Liver (tissue), 9 donors: ENCODE results near the gene MEF2A. TPM values are rescaled to one million over a fixed set of nuclear protein-coding genes. Genes with fewer than 3 reads are reported as not detected.

ENCODE experiments used
- DNase-seq: peaks from one replicate; pipeline ENCODE4 v3.0.0-alpha.2; 2017; ENCODE audit warnings: low spot score
- H3K27ac ChIP-seq, 2 donors: one replicate each; pipeline ENCODE4 v1.7.0; 2013; ENCODE audit warnings: inconsistent platforms in 2 of 2, low read length in 2 of 2, control low read depth in 1 of 2, low read depth in 1 of 2, mild to moderate bottlenecking in 1 of 2
- H3K27me3 ChIP-seq, 4 donors: one replicate each; pipeline versions ENCODE4 v1.6.1 to v1.7.0; 2013; ENCODE audit warnings: low read length in 3 of 4, inconsistent platforms in 1 of 4, mild to moderate bottlenecking in 1 of 4, moderate library complexity in 1 of 4; ENCODE audit not compliant: control insufficient read depth in 4 of 4, insufficient read depth in 4 of 4
- H3K36me3 ChIP-seq, 4 donors: one replicate each; pipeline versions ENCODE4 v1.6.1 to v1.7.0; 2013; ENCODE audit warnings: low read length in 3 of 4, mild to moderate bottlenecking in 3 of 4, low read depth in 1 of 4, moderate library complexity in 1 of 4; ENCODE audit not compliant: control insufficient read depth in 4 of 4, insufficient read depth in 3 of 4
- H3K4me1 ChIP-seq, 4 donors: one replicate each; pipeline versions ENCODE4 v1.6.1 to v1.7.0; 2013; ENCODE audit warnings: low read length in 3 of 4, mild to moderate bottlenecking in 3 of 4, moderate library complexity in 1 of 4; ENCODE audit not compliant: control insufficient read depth in 4 of 4, insufficient read depth in 4 of 4
- H3K4me3 ChIP-seq, 3 donors: one replicate each; pipeline versions ENCODE4 v1.6.1 to v1.7.0; 2013; ENCODE audit warnings: low read length in 3 of 3, control low read depth in 1 of 3, low read depth in 1 of 3, mild to moderate bottlenecking in 1 of 3
- H3K9ac ChIP-seq, 2 donors: one replicate each; pipeline ENCODE4 v1.7.0; 2013; ENCODE audit warnings: low read length in 2 of 2, mild to moderate bottlenecking in 2 of 2, moderate library complexity in 2 of 2, control low read depth in 1 of 2, low read depth in 1 of 2
- H3K9me3 ChIP-seq, 4 donors: one replicate each; pipeline versions ENCODE4 v1.6.1 to v1.7.0; 2013; ENCODE audit warnings: low read length in 3 of 4; ENCODE audit not compliant: control insufficient read depth in 4 of 4
- EGR1 ChIP-seq, 2 donors: IDR thresholded peaks; 2 replicates each; pipeline ENCODE4 v1.6.1; 2016 to 2018; ENCODE audit warnings: antibody characterized with exemption in 2 of 2, low read depth in 2 of 2
- FOXA1 ChIP-seq: IDR thresholded peaks from 2 replicates; pipeline ENCODE4 v1.6.1; 2016; ENCODE audit warnings: antibody characterized with exemption
- GABPA ChIP-seq, 2 donors: IDR thresholded peaks in 1 of 2; conservative IDR thresholded peaks in 1 of 2; 2 replicates each; pipeline ENCODE4 v1.6.1; 2016; ENCODE audit warnings: antibody characterized with exemption in 2 of 2, mild to moderate bottlenecking in 1 of 2, moderate library complexity in 1 of 2
- HNF4A ChIP-seq, 2 donors: conservative IDR thresholded peaks; 2 replicates each; pipeline ENCODE4 v1.6.1; 2016; ENCODE audit warnings: antibody characterized with exemption in 2 of 2, mild to moderate bottlenecking in 2 of 2
- HNF4G ChIP-seq: IDR thresholded peaks from 2 replicates; pipeline ENCODE4 v1.6.1; 2016; ENCODE audit warnings: antibody characterized with exemption
- NR2F2 ChIP-seq: IDR thresholded peaks from 2 replicates; pipeline ENCODE4 v1.6.1; 2016; ENCODE audit warnings: antibody characterized with exemption
- RAD21 ChIP-seq, 2 donors: IDR thresholded peaks; 2 replicates each; pipeline ENCODE4 v1.6.1; 2016; ENCODE audit warnings: antibody characterized with exemption in 2 of 2, mild to moderate bottlenecking in 2 of 2
- RXRA ChIP-seq, 2 donors: IDR thresholded peaks; 2 replicates each; pipeline ENCODE4 v1.6.1; 2017 to 2018; ENCODE audit warnings: antibody characterized with exemption in 2 of 2, mild to moderate bottlenecking in 1 of 2
- TAF1 ChIP-seq: conservative IDR thresholded peaks from 2 replicates; pipeline ENCODE4 v1.6.1; 2016; ENCODE audit warnings: antibody characterized with exemption, mild to moderate bottlenecking
- WGBS: extraction: QIAGEN DNeasy Blood & Tissue Kit; methylation state at CpG from one replicate; pipeline ENCODE4 v1.1.7; 2013; 5-methylcytosine and 5-hydroxymethylcytosine counted together
- polyA plus RNA-seq, 2 donors: library from polyadenylated mRNA; stranded (reverse) in 1 of 2; unstranded in 1 of 2; fragments of 200-250 nt in 1 of 2; fragments of >200 nt in 1 of 2; fragmentation: Nextera tagmentation in 1 of 2; extraction: Ambion mirVana in 1 of 2; gene quantifications; one replicate each; pipeline versions ENCODE4 v1.2.1 to v1.2.3, GENCODE V29; 2013 to 2015
- total RNA-seq, 2 donors: library from RNA; depleted of rRNA; stranded (reverse); fragments of >200 nt; gene quantifications; one replicate each; pipeline ENCODE4 v1.2.3, GENCODE V29; 2014
- TF ChIP-seq, protein P1 (sequence below): IDR thresholded peaks from 2 replicates; pipeline ENCODE4 v1.6.1; 2016; ENCODE audit warnings: antibody characterized with exemption
- TF ChIP-seq, protein P2 (sequence below): IDR thresholded peaks from 2 replicates; pipeline ENCODE4 v1.6.1; 2016; ENCODE audit warnings: antibody characterized with exemption, mild to moderate bottlenecking
- TF ChIP-seq, protein P3 (sequence below): fragments of 150-350 bp; IDR thresholded peaks from 2 replicates; pipeline ENCODE4 v1.5.1; 2017; ENCODE audit warnings: improper control_type of control experiment, low read depth, low read length; ENCODE audit not compliant: missing input control
- TF ChIP-seq, protein P4 (sequence below): IDR thresholded peaks from 2 replicates; pipeline ENCODE4 v1.6.1; 2016; ENCODE audit warnings: antibody characterized with exemption
- TF ChIP-seq, protein P5 (sequence below): IDR thresholded peaks from 2 replicates; pipeline ENCODE4 v1.6.1; 2016; ENCODE audit warnings: antibody characterized with exemption
- donor health status: healthy.
- donor health status: healthy.
- donor health status: healthy.
- donor health status: healthy.
- donor health status: healthy.

MEF2A gene
- total and polyA plus RNA-seq, 4 donors = 8.5 to 45.9 (median 18.2) TPM

DNA sequence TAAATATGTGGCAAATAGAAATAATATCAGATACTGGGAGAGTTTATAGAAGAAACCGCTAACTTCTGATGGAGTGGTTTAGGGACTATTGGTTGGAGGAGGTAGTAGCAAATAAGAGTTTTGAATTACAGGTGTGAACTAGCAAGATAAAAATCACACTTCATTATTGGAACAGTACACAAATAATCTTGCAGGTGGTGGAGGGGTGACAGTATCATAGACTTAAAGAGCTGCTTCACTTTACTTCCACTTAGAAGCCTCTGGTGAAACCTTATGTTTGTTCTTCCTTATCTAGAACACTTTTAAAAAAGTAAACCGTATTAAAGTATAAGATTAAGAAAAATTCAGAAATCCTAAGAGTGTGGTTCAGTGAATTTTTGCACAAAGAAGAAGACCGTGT is 69.4 kb downstream of the MEF2A start:
- TF ChIP-seq RXRA (IDR thresholded peaks at IDR 0.05) (no peak), GABPA (IDR thresholded peaks at IDR 0.05 in 1 of 2, conservative IDR thresholded peaks at IDR 0.05 in 1 of 2) (no peak), RAD21 (IDR thresholded peaks at IDR 0.05) (no peak), NR2F2 (no peak), EGR1 (IDR thresholded peaks at IDR 0.05; ENCODE audit: low read depth in 2 of 2) (no peak)
- no peak overlapping the region for H3K27ac ChIP-seq

DNA sequence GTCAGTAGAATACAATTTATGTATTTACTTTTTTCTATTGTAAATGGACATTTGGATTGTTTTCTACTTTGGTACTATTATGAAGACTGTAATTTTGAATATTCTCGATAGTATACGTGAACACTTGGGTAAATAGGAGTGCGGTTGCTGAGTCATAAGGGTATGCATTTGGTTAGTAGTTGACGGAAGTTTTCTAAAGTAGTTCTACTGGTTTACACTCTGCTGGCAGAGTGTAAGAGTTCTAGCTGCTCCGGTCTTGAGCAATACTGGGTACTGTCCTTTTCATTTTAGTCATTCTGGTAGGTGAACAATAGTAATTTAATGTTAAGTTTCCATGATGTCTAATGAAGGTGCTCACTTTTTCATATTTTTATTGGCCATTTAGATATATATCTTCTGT is 70.0 kb downstream of the MEF2A start:
- H3K9me3 ChIP-seq = peaks cover 0 to 3% (median under 1%) of the 10 kb centered on the region in 4 donors
- WGBS = 91% methylated on average over 5 of the region's 5 CpGs
- TF ChIP-seq, protein P1, sequence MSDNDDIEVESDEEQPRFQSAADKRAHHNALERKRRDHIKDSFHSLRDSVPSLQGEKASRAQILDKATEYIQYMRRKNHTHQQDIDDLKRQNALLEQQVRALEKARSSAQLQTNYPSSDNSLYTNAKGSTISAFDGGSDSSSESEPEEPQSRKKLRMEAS = no peak
- no peak for TF ChIP-seq HNF4G
- TF ChIP-seq, protein P2, sequence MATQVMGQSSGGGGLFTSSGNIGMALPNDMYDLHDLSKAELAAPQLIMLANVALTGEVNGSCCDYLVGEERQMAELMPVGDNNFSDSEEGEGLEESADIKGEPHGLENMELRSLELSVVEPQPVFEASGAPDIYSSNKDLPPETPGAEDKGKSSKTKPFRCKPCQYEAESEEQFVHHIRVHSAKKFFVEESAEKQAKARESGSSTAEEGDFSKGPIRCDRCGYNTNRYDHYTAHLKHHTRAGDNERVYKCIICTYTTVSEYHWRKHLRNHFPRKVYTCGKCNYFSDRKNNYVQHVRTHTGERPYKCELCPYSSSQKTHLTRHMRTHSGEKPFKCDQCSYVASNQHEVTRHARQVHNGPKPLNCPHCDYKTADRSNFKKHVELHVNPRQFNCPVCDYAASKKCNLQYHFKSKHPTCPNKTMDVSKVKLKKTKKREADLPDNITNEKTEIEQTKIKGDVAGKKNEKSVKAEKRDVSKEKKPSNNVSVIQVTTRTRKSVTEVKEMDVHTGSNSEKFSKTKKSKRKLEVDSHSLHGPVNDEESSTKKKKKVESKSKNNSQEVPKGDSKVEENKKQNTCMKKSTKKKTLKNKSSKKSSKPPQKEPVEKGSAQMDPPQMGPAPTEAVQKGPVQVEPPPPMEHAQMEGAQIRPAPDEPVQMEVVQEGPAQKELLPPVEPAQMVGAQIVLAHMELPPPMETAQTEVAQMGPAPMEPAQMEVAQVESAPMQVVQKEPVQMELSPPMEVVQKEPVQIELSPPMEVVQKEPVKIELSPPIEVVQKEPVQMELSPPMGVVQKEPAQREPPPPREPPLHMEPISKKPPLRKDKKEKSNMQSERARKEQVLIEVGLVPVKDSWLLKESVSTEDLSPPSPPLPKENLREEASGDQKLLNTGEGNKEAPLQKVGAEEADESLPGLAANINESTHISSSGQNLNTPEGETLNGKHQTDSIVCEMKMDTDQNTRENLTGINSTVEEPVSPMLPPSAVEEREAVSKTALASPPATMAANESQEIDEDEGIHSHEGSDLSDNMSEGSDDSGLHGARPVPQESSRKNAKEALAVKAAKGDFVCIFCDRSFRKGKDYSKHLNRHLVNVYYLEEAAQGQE = no peak
- no peak for TF ChIP-seq FOXA1
- TF ChIP-seq, protein P3, sequence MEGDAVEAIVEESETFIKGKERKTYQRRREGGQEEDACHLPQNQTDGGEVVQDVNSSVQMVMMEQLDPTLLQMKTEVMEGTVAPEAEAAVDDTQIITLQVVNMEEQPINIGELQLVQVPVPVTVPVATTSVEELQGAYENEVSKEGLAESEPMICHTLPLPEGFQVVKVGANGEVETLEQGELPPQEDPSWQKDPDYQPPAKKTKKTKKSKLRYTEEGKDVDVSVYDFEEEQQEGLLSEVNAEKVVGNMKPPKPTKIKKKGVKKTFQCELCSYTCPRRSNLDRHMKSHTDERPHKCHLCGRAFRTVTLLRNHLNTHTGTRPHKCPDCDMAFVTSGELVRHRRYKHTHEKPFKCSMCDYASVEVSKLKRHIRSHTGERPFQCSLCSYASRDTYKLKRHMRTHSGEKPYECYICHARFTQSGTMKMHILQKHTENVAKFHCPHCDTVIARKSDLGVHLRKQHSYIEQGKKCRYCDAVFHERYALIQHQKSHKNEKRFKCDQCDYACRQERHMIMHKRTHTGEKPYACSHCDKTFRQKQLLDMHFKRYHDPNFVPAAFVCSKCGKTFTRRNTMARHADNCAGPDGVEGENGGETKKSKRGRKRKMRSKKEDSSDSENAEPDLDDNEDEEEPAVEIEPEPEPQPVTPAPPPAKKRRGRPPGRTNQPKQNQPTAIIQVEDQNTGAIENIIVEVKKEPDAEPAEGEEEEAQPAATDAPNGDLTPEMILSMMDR = no peak
- TF ChIP-seq RXRA (IDR thresholded peaks at IDR 0.05) = no peak
- no peak for TF ChIP-seq NR2F2
- TF ChIP-seq, protein P4, sequence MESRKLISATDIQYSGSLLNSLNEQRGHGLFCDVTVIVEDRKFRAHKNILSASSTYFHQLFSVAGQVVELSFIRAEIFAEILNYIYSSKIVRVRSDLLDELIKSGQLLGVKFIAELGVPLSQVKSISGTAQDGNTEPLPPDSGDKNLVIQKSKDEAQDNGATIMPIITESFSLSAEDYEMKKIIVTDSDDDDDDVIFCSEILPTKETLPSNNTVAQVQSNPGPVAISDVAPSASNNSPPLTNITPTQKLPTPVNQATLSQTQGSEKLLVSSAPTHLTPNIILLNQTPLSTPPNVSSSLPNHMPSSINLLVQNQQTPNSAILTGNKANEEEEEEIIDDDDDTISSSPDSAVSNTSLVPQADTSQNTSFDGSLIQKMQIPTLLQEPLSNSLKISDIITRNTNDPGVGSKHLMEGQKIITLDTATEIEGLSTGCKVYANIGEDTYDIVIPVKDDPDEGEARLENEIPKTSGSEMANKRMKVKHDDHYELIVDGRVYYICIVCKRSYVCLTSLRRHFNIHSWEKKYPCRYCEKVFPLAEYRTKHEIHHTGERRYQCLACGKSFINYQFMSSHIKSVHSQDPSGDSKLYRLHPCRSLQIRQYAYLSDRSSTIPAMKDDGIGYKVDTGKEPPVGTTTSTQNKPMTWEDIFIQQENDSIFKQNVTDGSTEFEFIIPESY = no peak
- TF ChIP-seq TAF1 = no peak
- no peak for TF ChIP-seq HNF4A (conservative IDR thresholded peaks at IDR 0.05)
- TF ChIP-seq, protein P5, sequence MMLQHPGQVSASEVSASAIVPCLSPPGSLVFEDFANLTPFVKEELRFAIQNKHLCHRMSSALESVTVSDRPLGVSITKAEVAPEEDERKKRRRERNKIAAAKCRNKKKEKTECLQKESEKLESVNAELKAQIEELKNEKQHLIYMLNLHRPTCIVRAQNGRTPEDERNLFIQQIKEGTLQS = no peak
- TF ChIP-seq EGR1 (IDR thresholded peaks at IDR 0.05; ENCODE audit: low read depth in 2 of 2) = no peak
- H3K9ac ChIP-seq = no peak overlapping the region
- DNase-seq = no peak
- H3K36me3 ChIP-seq = peaks cover 0 to 4% (median under 1%) of the 10 kb centered on the region in 4 donors
- H3K27me3 ChIP-seq = no peaks in the 10 kb centered on the region
- no peak overlapping the region for H3K4me3 ChIP-seq
- H3K4me1 ChIP-seq = peaks cover 0 to 20% (median 17%) of the 10 kb centered on the region in 4 donors
- H3K27ac ChIP-seq = no peak overlapping the region

More for the DNA sequence above, 69.4 kb downstream of the MEF2A start:
- H3K36me3 ChIP-seq = peaks cover 0 to 4% (median 0%) of the 10 kb centered on the region in 4 donors
- H3K27me3 ChIP-seq = no peaks in the 10 kb centered on the region
- DNase-seq = no peak
- no peak overlapping the region for H3K4me3 ChIP-seq
- 96% methylated on average over 3 of the region's 3 CpGs for WGBS
- peaks cover 0 to 25% (median 19%) of the 10 kb centered on the region in 4 donors for H3K4me1 ChIP-seq
- H3K9ac ChIP-seq = no peak overlapping the region
- peaks cover 0 to 3% (median under 1%) of the 10 kb centered on the region in 4 donors for H3K9me3 ChIP-seq
